HG02759 (cell line): ENCODE measurements around the gene CNGA2.

Experiments
- ATAC-seq: cut with Tn5 transposase; IDR thresholded peaks from one replicate; pipeline ENCODE4 v1.9.1; 2021; ENCODE audit warnings: mild to moderate bottlenecking, moderate library complexity; ENCODE audit not compliant: unreplicated experiment

The CNGA2 gene

DNA sequence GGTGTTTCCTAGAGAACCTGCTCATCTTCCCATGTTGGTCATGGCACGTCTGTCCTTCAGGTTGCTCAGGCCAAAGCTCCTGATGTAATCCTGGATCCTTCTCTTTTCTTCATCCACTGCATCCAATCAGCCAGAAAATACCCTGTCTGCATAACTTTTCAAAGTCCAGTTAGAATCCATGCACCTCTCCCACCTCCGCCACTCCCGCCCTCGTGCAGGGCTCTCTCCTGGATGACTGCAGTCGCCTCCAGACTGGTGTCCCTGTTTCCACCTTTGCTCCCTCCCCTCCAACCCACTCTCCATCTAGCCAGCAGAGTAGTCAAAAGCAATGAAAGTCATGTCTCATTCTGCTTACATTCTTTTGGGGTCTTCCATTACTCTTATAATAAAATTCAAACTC lies 16.0 kb downstream of the CNGA2 start:
- no peak for ATAC-seq

DNA sequence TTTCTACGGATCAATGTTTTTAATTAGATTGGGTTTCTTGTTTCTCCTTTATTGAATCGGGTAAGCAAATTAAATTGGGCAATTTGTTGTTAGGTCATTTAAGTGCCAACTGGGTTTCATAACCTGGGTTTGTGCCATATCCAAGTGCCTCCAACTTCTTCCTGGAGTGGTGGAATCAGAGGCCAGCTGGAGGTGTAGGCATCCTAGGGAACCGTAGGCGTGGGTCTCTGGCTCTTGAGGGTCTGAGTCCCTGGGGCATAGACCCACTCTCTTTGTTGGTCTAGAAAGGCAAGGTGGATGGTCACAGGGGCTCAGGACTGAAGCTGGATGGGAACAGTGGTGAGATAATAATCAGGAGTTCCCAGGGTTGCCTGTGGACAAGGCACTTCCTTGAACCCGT lies 18.3 kb downstream of the CNGA2 start:
- no peak for ATAC-seq

DNA sequence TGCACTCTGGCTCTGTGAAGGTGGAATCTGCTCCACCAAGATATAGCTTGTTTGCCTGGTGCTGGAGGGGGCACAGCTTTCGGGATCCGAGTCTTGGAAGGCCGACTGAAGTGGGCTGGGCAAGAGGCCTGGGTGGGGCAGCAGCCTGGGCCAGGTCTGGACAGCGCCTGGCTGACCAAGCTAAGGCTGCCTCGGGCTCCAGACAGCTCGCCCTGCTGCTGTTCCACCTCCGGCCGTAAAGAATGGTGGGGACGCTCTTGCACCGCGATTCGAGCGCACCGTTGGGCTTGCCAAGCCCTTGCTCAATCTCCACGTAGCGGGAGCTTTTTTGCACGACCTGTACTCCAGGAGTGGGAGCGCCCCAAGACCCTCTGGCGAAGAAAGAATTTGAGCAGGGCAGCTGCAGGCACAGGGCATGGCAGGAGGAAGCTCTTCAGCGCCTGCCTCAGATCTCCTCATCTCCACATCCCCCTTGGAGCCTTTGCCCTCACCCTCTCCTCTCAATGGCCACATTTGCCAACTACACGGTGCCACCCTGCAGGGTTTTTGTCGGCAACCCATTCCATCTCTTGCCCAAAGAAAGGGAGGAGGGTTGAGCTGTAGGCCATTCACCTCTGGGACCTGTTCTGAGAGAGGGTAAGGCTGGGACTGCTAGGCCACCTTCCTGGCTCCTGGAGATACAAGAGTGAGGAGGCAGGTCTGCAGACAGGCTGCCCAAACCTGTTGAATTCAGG lies 18.9 kb downstream of the CNGA2 start:
- peak; percentile 78 for ATAC-seq

DNA sequence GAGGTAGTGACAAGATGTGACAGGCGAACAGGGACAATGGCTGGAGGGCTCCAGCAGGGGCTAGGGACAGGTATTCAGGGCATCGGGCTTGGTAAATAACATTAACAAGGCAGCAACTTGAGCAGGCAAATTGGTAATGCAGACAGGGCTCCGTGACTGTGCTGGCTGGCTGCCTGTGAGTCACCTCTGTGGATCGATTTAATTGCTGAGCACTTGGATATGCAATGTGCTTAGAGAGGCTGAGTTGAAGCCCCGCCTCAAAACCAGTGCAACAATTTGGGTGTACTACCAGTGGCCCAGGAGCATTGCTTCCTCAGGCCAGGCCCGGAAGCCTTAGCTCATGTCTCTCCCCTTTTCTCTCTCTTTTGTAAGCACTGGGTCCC lies 19.5 kb downstream of the CNGA2 start:
- ATAC-seq: no peak

DNA sequence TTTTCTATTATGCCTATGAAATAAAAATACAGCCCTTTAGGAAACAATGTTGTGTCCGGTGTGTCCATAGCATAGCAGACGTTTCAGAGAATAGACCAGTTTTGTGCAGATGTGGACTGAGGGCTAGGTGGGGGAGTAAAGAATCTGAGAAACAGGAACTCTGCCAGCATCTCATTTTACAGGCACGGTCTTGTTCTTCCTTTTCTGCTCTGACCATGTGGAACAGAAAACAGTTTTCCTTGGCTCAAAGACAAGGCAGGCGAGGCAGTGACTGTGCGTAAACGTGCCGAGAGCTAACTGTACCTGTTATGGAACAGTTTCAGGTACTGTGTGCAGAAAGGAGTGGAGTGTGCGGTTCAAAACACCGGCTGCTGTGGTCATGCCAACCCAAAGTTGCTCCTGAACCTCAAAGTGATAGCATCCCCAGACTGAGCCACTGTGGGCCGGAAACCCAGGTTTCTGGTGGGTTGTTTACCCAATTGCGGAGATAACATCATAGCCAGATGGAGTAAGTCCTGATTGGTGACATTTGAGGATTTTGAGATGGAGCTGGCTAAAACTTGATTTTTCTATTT lies 20.2 kb downstream of the CNGA2 start:
- no peak for ATAC-seq

GRCh38 chrX:151759041-151759708 lies 24.6 kb downstream of the CNGA2 start:
- no peak for ATAC-seq

DNA sequence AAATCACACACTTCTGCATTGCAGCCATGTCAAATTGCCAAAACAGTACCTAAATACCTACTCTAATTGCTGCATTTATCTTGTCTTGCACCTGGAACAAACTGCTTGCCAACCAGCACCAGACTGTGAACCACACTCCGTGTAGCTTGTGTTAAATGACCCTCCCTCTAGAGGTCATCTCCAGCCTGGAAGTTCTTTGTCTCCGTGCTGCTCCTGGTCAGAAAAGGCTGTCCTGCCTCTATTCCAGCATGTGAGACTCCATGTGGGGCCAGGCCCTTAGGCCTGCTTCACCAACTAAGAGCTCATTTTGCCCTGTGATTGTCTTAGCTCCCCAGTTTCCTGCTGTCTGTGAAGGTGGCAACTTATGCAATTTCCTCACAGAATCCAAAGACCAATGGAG lies 28.3 kb downstream of the CNGA2 start:
- ATAC-seq: no peak

DNA sequence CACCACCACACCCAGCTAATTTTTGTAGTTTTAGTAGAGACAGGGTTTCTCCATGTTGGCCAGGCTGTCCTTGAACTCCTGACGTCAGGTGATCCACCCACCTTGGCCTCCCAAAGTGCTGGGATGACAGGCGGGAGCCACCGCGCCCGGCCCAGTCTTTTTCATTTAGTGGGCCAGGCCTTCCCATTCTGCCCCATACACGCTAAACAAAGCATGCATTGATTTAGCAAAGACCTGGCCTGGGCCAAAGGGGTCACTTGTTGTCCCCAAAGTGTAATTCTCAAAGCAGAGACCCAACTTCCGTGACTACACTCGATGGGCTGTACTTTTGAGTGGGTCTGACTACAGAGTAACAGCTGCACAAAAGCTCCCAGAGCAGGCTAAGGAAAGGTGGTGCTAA lies 29.2 kb downstream of the CNGA2 start:
- ATAC-seq: no peak

GRCh38 chrX:151765026-151765425 lies 30.5 kb downstream of the CNGA2 start:
- no peak for ATAC-seq

DNA sequence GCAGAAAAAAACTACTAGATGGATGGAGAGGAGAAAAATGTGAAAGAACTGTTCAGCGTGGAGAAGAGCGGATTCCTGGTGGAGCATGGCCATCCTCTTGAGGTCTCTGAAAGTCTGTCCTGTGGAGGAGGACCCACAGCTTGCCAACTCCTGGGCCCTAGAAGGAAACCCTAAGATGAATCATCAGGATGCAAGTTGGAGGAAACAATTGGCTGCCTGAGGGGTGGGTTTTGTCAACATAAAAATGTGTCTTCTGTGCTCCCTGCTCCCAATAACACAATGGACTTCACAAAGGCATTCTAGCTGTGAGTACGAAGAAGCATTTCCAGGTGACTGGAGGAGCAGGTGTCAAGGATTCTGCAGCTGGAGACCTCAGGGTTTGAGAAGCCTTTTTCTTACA lies 37.2 kb downstream of the CNGA2 start:
- no peak for ATAC-seq

DNA sequence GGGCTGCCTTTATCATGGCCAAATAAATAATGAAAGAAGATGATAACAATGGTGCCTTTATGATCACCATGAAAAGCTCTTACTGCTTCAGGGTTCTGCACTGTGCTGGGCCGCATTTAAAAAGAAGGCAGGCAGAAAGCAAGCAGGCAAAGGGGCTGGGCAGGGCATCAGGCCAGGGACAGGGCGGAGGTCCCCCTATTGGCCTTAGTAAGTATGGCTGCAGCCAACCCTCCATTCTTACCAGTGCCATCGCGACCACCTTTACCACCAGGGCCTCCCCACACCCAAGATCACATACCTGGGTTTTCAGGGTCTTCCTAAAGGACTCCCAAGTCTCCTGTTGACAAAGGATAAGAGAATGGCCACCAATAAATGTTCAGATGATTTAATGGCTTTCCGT lies 38.9 kb downstream of the CNGA2 start:
- ATAC-seq: no peak

- ATAC-seq: no peak
These were observed 39.9 kb downstream of the CNGA2 start for GRCh38 chrX:151774421-151774820.

DNA sequence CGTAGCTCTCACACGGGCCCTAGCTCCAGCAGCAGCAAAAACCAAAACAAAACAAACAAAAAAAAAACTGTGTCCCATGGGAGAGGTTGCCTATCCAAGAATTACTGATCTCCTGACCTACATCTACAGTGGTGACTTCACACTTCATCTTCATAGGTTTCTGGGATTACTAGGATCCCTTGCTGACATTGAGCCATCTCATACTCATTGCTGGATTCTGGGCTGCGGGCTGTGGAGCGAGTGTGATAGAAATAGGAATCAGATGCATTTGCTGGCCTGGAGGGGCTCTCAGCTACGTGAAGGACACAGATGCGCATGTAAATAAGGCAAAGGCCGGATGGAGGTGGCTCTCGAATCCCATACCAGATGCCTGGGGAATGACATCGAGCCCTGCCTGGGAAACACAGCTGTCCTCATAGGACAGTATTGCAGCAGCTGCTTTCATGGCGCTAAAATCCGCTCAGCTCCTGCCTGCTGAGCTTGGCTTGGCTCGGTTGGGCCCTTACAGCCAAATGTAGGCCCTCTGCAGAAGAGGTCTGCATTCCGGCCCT lies 41.7 kb downstream of the CNGA2 start:
- ATAC-seq: no peak

- ATAC-seq: no peak
These were observed 42.4 kb downstream of the CNGA2 start for GRCh38 chrX:151776936-151777335.

DNA sequence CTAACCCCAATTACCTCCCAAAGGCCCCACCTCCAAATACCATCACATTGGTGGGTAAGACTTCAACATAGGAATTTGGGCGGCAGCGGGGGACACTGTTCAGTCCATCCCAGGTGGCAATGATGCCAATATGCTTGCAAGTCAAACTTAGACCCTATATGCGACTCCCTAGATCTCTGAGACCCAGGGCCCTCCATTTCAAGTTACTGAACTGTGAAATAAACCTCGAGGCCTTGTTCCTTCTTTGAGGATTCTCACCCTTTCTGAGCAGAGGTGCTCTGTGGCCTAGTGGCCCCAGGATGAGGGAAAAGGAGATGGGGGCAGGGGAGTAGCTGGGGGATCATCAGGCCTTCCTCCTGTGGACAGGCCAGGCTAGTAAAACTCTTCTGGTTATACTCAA lies 44.7 kb downstream of the CNGA2 start:
- ATAC-seq: no peak

DNA sequence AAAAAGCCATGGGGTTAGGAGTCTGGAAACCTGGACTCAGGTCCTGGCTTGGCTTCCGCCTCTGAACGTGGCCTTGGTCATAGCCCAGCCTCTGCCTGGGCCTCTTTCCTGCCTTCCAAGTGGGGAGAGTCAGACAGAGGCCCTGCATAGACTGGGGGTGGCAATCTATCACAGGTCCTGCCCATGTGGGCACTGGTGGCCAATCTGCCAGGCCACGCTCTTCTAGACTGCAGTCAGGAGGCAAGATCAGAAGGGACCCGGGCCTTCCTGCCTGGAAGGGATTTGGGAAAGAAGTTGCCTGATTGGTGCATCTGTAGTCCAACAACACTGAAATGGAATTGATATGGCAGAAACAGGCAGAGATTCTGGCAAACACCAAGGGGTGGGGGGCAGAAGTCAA lies 46.1 kb downstream of the CNGA2 start:
- no peak for ATAC-seq

DNA sequence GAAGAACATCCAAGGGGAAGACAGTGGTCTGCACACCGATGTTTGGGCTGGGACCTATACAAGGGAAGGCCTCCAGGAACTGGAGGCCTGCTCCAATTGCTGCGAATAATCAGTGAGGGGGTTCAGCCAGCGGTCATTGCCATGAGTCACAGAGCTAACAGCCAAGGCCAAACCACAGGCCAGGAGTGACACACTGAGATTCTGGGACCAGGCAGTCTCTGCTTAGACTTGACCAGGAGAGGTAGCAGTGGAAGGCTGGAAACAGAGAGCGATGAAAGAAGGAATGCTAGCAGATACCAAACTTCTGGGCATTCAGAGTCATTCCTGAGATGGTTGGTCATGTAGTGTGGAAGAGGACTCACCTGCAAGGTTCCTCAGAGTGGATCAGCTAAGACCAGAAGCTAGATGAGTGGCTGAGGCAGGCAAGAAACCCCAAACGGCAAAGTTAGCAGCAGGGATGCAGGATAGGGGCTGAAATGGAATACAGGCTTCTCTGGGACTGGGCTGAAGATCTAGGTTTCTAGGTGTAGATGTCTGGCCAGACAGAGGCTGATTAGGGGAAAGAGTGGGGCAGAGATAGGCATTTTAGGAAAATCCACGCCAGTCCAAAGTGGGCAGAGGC lies 54.7 kb downstream of the CNGA2 start:
- no peak for ATAC-seq

- no peak for ATAC-seq
These were observed 56.1 kb downstream of the CNGA2 start for GRCh38 chrX:151790481-151791160.

GRCh38 chrX:151791961-151792360 lies 57.4 kb downstream of the CNGA2 start:
- no peak for ATAC-seq

DNA sequence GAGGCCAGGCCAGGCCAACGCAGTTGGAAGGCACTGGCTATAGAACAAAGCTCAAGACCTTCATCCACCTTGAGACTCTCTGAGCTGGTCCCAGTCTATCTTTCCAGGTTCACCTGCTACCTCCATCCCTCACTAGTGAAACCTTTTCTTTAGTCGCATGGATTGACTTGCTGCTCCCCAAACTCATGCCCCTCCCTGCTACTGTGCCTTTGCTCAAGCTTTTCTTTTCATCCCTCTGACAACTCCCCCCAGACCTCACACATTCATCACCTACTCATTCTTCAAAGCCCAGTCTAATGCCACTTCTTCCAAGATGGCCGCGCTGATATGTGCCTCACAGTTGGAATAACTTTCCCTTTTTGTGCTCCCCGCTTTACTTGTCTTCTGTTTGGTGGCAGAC lies 58.0 kb downstream of the CNGA2 start:
- ATAC-seq: no peak

DNA sequence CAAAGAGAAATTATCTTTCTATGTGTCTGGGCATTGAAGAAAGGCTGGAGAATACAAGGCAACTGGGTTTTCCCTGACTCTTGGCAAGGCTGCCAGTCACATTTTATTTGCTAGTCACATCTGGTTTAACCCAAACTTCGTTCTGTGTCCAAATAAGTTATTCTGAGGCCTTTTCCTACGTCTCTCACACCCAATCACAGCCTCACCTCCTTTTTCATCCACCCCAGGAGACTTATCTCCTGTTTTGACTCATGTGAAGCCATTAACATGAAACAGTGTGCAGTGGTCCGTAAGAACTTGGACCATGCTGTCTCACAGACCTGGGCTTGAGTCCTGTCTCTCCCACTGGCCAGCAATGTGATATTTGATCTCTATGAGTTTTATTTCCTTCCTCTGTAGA lies 59.3 kb downstream of the CNGA2 start:
- no peak for ATAC-seq
